OCI-M2 (cell line): ENCODE measurements around the gene DLGAP1.

Experiments used
- DNase-seq: peaks from one replicate; lab custom pipeline; 2025; ENCODE audit not compliant: unreplicated experiment; lab: John Stamatoyannopoulos, UW

The DLGAP1 gene

DNA sequence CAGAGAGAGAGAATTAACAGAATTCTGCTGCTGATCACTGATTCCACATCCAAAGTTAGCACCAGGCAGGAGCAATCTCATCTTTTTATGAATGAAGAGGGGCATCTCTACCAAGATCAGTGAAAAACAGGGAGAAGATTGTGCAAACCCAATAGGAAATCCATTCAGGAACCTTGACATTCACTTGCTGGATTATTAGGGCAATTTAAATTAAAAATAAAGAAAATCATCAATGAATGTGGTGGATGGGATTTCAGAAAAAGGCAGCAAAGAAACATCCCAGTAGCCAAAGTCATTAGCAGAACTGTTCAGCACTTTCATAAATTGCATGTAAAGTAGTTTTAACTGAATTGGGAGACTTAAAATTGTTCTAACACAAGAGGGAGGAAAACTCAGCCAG, 581.9 kb downstream of the DLGAP1 start:
- DNase-seq, result no peak

- DNase-seq, result no peak
These were observed 582.5 kb downstream of the DLGAP1 start for GRCh38 chr18:3872641-3873040.

DNA sequence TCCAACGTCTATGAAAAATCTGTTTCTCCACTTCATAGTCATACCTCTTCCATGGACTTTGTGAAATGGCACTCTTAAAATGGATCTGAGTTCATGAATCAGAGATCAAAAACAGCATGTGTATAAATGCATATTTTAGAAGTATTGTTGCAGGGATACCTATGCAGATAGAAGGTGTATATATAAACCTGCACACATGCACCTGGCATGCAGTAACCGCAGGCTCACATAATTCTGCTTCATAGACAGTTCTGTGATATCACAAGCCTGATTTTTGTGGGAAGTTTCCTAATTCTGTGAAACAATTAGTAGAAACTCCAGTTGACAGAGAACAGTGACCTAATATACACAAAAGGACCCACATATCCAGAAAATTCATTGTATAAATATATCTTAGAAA, 583.4 kb downstream of the DLGAP1 start:
- DNase-seq, result no peak

GRCh38 chr18:3870914-3871313, 584.2 kb downstream of the DLGAP1 start:
- no peak for DNase-seq

- DNase-seq, result no peak
These were observed 585.3 kb downstream of the DLGAP1 start for GRCh38 chr18:3869848-3870247.

GRCh38 chr18:3867864-3868311, 587.2 kb downstream of the DLGAP1 start:
- DNase-seq, result no peak

DNA sequence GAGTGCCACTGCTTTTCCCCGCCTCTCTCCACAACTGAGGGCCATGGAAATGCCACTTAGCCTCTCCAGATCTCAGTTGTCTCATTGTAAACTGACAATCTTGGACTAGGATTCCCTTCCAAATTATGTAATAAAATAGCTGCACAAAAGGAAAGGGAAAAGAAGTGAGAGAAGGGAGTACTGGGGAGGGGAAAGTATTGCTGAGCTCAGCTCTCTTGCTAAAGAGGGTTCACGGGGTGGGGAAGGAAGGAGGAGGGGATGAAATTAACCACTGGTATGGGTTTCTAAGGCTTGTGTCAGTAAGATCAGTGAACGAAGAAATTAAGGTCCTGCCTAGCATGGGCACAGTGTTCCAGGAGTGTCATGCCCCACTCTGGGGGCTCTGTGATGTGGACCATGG, 587.9 kb downstream of the DLGAP1 start:
- no peak for DNase-seq

DNA sequence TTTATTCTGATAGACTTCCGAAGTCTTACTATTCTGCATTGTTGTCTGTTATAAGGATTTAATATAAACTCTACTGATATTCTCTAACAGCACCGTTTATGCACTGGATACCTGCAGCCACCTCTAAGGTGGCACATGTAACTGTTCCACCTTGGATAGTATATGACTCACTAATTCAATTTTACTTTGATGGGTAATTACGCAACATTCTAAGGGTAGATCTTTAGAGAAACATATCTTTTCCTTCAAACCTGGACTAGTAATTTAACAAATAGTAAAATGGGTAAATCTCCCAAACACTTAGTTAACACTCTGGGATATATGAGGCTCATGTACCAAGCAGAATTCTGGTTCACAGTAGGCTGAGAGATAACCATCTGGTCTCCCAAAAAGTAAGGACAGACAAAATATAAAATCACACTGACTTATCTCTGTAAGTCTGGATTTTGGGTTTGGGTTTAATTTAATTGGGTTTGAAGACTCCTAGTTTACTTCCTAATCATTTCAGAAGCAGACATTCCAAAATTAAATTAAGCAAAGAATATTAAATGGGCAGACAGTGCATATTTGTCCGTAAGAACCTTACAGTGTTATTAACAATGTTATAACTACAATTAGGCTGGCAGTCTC, 590.3 kb downstream of the DLGAP1 start:
- no peak for DNase-seq

DNA sequence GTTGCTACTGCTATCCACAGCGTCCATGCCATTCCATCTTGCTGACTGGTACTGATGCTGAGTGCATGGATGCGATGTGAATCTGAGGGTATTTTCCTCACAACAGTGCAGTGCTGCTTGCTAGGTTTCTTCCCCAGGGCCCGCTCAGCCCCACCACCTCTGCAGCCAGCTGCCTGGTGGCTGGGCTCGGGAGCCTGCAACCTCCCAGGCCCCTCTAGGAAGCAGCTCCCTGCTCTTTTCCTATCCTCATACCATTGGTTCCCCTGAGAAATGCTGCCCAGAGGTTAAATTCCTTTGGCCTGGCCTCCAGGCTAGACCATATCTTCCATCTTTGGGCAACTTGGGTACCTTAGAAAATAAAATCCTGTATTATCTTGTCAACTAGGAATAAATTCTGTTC, 591.5 kb downstream of the DLGAP1 start:
- DNase-seq, result no peak

DNA sequence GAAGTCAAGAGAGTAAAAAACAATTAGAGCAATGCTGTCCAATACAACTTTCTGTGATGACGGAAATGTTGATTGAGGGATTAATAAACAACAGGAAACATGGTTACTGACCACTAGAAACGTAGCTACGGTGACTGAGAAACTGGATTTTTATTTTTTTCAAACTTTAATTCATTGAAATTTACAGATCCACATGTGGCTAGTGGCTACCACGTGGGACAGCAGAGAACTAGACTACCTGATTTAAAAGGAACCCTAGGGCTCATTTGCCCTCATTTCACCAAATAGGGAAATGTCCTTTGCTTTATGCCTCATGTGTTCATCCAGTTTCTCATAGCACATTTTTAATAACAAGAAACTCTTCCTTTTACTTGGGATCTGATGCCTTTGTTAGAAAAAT, 592.1 kb downstream of the DLGAP1 start:
- DNase-seq, result no peak

- DNase-seq, result no peak
These were observed 593.6 kb downstream of the DLGAP1 start for GRCh38 chr18:3861495-3861894.

- no peak for DNase-seq
These were observed 597.6 kb downstream of the DLGAP1 start for GRCh38 chr18:3857544-3857943.

GRCh38 chr18:3855966-3856365, 599.1 kb downstream of the DLGAP1 start:
- DNase-seq, result no peak

DNA sequence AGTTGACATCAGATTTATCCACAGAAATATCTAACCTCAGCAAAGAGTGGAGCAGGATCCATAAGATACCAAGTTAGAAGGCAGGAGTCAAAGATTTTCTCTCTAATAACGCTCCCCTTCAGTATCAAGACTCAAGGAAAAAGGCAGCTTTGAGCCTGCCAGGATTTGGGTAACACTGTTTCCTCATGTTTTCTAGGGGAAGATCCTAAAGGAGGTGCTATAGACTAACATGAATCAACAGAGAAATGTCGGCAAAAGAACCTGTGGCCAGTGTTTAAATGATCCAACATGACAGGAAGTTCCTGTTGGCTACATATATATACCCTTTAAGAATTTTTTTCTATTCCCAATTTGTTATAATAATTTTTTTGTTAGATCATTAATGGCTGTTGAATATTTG, 602.8 kb downstream of the DLGAP1 start:
- DNase-seq, result no peak

DNA sequence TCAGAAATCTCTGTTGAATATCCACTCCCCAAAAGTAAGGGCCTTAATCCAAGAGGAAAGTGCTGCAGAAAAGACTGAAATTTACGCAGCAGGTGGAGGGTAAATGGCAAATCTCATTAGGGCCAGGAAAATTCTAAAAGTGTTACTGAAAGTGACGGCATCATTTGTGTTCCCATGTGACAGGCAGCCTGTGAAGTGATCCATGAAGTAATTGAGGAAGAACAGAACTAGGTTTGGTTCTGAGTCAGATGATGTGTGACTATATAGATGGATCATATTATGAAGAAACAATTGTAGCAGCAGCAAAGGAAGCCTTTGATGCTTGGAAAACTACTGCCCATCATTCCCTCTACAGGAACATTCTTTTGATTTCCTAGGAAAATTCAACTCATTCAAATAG, 603.9 kb downstream of the DLGAP1 start:
- no peak for DNase-seq

DNA sequence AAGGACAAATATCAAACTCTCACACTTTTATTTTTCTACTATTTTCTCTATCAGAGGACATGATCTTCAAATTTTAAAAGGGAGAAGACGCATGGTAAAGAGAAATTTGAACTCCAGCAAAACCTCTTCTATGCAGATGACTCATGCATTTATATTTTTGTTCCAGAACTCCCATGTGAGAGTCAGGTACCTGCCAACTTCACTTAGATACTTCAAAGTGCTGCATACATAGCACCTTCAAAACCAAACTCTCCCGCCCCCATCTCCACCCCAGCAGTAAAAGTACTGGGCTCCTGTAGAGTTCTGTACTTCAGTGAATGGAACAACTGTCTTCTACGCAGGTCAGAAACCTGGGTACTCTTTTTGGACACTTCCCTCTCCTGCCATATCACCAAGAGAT, 606.8 kb downstream of the DLGAP1 start:
- no peak for DNase-seq

- DNase-seq, result no peak
These were observed 609.9 kb downstream of the DLGAP1 start for GRCh38 chr18:3845161-3845560.

- DNase-seq, result no peak
These were observed 612.3 kb downstream of the DLGAP1 start for GRCh38 chr18:3842844-3843243.

DNA sequence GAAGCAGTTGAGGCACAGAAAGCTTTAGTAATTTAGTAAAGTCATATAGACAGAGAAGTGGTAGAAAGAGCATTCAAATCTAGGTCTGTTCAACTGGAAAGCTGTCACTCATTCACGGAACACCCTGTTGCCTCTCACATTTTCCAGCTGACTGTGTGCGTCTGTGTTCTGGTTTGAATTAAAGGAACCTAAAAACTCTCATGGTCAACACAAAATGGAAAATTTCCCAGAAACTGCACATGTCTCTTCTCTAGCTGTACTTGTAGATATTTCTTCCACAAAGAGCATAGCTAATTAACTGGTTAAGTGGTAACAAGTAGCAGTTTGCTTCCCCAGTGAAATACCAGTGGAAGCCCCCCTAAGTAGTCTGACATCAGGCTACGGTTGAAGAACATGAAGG, 614.3 kb downstream of the DLGAP1 start:
- DNase-seq, result no peak

GRCh38 chr18:3839581-3839981, 615.5 kb downstream of the DLGAP1 start:
- no peak for DNase-seq

- no peak for DNase-seq
These were observed 618.4 kb downstream of the DLGAP1 start for GRCh38 chr18:3836483-3837335.

DNA sequence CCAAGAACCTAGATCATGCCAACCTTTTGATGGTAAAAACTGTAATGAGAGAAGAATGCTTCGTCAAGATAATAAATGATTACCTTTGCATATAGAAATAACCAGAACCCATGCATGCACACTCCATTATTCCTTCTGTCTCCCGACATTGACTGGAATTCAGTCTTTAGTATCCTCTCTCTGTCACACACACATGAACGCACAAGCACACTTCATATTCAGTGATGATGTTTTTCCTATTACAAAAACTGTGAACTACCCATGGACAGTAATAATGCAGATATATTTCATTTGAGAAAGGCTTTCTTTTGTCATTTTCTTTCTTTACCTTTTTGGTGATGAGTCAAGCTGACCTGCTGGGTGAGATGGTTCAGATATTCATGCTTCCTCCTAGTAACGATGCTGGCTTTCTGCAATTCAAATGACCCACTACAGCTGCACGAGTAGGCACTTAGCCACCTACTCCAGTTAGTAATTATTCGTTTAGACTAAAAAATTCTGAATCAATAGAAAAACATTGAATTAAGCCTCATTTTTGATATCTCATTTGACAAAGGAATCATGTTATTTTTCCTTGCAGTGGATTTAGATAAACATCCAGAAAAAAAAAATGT, 623.0 kb downstream of the DLGAP1 start:
- no peak for DNase-seq
